Brain microvascular endothelial cell (primary cell): ENCODE data around the gene KLRF2.

Experiments
- DNase-seq: peaks from one replicate; pipeline ENCODE4 v3.0.0-alpha.2; 2020
- H3K27ac ChIP-seq: fragments of 250-450 bp; sonication (Bioruptor Pico); 2 replicates; pipeline ENCODE4 v1.5.1; 2020; ENCODE audit warnings: mild to moderate bottlenecking, moderate library complexity
- H3K27me3 ChIP-seq: fragments of 250-450 bp; sonication (Bioruptor Pico); replicated peaks from 2 replicates; pipeline ENCODE4 v1.5.1; 2020; ENCODE audit warnings: mild to moderate bottlenecking
- H3K36me3 ChIP-seq: fragments of 250-450 bp; sonication (Bioruptor Pico); replicated peaks from 2 replicates; pipeline ENCODE4 v1.5.1; 2020; ENCODE audit warnings: mild to moderate bottlenecking
- H3K4me3 ChIP-seq: 2 replicates; pipeline ENCODE4 v1.5.1; 2011; ENCODE audit warnings: low read depth, mild to moderate bottlenecking, control low read depth, low read length, moderate library complexity
- CTCF ChIP-seq: IDR thresholded peaks from 2 replicates; pipeline ENCODE4 v1.5.1; 2011; ENCODE audit warnings: low read depth, mild to moderate bottlenecking, moderate library complexity, low read length, control low read depth, inconsistent platforms; ENCODE audit errors: missing control alignments
- in situ Hi-C: cut with HindIII; loops from 2 replicates; pipeline ENCODE4 v1.10.0; 2017; ENCODE audit warnings: low sequenced_read_pairs, low pct_ligation_motif_present

KLRF2 gene

GRCh38 chr12:9908350-9908749, 27.1 kb downstream of the KLRF2 start:
- in situ Hi-C loops: no loop called here
- TF ChIP-seq CTCF: no peak
- no peak overlapping the region for H3K27ac ChIP-seq
- H3K36me3 ChIP-seq: no peaks in the 10 kb centered on the region
- DNase-seq: no peak
- no peaks in the 10 kb centered on the region for H3K27me3 ChIP-seq
- no peak overlapping the region for H3K4me3 ChIP-seq

GRCh38 chr12:9909724-9910123, 28.4 kb downstream of the KLRF2 start:
- TF ChIP-seq CTCF: no peak
- in situ Hi-C loops: no loop called here

GRCh38 chr12:9910716-9911421, 29.6 kb downstream of the KLRF2 start:
- no peak for TF ChIP-seq CTCF
- in situ Hi-C loops: no loop called here

More at GRCh38 chr12:9909724-9910123, 28.4 kb downstream of the KLRF2 start:
- no peak overlapping the region for H3K27ac ChIP-seq
- no peak for DNase-seq
- H3K4me3 ChIP-seq: no peak overlapping the region
- no peaks in the 10 kb centered on the region for H3K27me3 ChIP-seq
- no peaks in the 10 kb centered on the region for H3K36me3 ChIP-seq

GRCh38 chr12:9911708-9912107, 30.4 kb downstream of the KLRF2 start:
- no peak overlapping the region for H3K4me3 ChIP-seq
- in situ Hi-C loops: no loop called here
- no peak for DNase-seq
- H3K27me3 ChIP-seq: no peaks in the 10 kb centered on the region
- no peak for TF ChIP-seq CTCF
- H3K36me3 ChIP-seq: no peaks in the 10 kb centered on the region
- H3K27ac ChIP-seq: no peak overlapping the region

More at GRCh38 chr12:9910716-9911421, 29.6 kb downstream of the KLRF2 start:
- Histone ChIP-seq H3K27me3 (no peaks in the 10 kb centered on the region), H3K4me3 (no peak overlapping the region), H3K27ac (no peak overlapping the region), H3K36me3 (no peaks in the 10 kb centered on the region)
- DNase-seq: no peak

GRCh38 chr12:9919443-9919842, 38.2 kb downstream of the KLRF2 start:
- TF ChIP-seq CTCF: no peak
- in situ Hi-C loops: no loop called here
- DNase-seq: no peak
- H3K36me3 ChIP-seq: no peaks in the 10 kb centered on the region
- H3K27ac ChIP-seq: no peak overlapping the region
- no peak overlapping the region for H3K4me3 ChIP-seq
- no peaks in the 10 kb centered on the region for H3K27me3 ChIP-seq

GRCh38 chr12:9920451-9920850, 39.2 kb downstream of the KLRF2 start:
- no peak for TF ChIP-seq CTCF
- Histone ChIP-seq H3K27ac (no peak overlapping the region), H3K27me3 (no peaks in the 10 kb centered on the region), H3K36me3 (no peaks in the 10 kb centered on the region), H3K4me3 (no peak overlapping the region)
- no peak for DNase-seq
- in situ Hi-C loops: no loop called here
